Thoracic aorta (tissue), 2 donors: ENCODE data around the gene CACNA1E. TPM values are rescaled to one million over a fixed set of nuclear protein-coding genes. Genes with fewer than 3 reads are reported as not detected.

Experiments used
- ATAC-seq: fragments of 150-250 bp; one replicate; pipeline ENCODE4 v1.8.0; 2017; ENCODE audit warnings: low read depth; ENCODE audit not compliant: insufficient number of reproducible peaks, low FRiP score
- DNase-seq: peaks from one replicate; pipeline ENCODE4 v3.0.0-alpha.2; 2020; ENCODE audit warnings: low spot score
- H3K27ac ChIP-seq, 2 donors: fragments of 200-600 bp; sonication (generic); 1 replicate in 1 of 2; 2 replicates in 1 of 2; pipeline ENCODE4 v1.5.1; 2016; ENCODE audit warnings: mild to moderate bottlenecking in 2 of 2, moderate library complexity in 2 of 2
- H3K27me3 ChIP-seq: fragments of 200-600 bp; sonication (generic); replicated peaks from 2 replicates; pipeline ENCODE4 v1.6.0; 2016; ENCODE audit warnings: mild to moderate bottlenecking; ENCODE audit not compliant: insufficient read depth
- H3K36me3 ChIP-seq: fragments of 200-600 bp; sonication (generic); one replicate; pipeline ENCODE4 v1.5.1; 2016
- H3K4me1 ChIP-seq, 2 donors: fragments of 200-600 bp; sonication (generic); 1 replicate in 1 of 2; 2 replicates in 1 of 2; pipeline versions ENCODE4 v1.5.1 to v1.6.0; 2016; ENCODE audit warnings: low read depth in 2 of 2, mild to moderate bottlenecking in 1 of 2; ENCODE audit not compliant: control insufficient read depth in 1 of 2
- H3K4me3 ChIP-seq: fragments of 200-600 bp; sonication (generic); 2 replicates; pipeline ENCODE4 v1.5.1; 2016; ENCODE audit warnings: mild to moderate bottlenecking
- H3K9me3 ChIP-seq: fragments of 200-600 bp; sonication (generic); 2 replicates; pipeline ENCODE4 v1.5.1; 2016
- total RNA-seq, 2 donors: library from RNA; depleted of rRNA; stranded (reverse); fragments of >200 nt; gene quantifications; one replicate each; pipeline versions ENCODE4 v1.1.0 to v1.2.3, GENCODE V29; 2016
- TF ChIP-seq, protein P1 (sequence below): fragments of 200-600 bp; sonication (generic); IDR thresholded peaks from one replicate; pipeline ENCODE4 v1.5.1; 2019; ENCODE audit warnings: antibody characterized with exemption

The CACNA1E gene
- total RNA-seq, 2 donors from 2014 or later, result not detected

DNA sequence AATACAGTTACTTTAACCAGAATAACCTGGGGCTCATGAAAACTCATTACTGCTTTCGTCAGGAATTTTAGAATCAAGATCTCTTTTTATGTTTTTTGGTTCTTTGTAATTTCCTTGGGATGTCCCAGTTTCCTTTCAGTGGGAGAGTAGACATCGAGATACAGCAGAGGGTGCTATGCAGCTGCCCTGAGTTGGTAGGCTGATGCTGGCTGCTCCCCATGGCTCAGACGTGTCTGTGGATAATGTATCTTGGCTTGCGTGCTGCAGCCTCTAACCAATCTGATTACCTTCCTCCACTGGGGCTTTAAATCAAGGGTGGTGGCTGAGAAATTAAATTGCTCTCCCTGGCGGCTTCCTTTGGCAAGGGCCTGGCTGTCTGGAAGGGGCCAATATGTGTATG, 253.7 kb downstream of the CACNA1E start:
- ATAC-seq, result no peak
- TF ChIP-seq, protein P1, sequence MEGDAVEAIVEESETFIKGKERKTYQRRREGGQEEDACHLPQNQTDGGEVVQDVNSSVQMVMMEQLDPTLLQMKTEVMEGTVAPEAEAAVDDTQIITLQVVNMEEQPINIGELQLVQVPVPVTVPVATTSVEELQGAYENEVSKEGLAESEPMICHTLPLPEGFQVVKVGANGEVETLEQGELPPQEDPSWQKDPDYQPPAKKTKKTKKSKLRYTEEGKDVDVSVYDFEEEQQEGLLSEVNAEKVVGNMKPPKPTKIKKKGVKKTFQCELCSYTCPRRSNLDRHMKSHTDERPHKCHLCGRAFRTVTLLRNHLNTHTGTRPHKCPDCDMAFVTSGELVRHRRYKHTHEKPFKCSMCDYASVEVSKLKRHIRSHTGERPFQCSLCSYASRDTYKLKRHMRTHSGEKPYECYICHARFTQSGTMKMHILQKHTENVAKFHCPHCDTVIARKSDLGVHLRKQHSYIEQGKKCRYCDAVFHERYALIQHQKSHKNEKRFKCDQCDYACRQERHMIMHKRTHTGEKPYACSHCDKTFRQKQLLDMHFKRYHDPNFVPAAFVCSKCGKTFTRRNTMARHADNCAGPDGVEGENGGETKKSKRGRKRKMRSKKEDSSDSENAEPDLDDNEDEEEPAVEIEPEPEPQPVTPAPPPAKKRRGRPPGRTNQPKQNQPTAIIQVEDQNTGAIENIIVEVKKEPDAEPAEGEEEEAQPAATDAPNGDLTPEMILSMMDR, result no peak

DNA sequence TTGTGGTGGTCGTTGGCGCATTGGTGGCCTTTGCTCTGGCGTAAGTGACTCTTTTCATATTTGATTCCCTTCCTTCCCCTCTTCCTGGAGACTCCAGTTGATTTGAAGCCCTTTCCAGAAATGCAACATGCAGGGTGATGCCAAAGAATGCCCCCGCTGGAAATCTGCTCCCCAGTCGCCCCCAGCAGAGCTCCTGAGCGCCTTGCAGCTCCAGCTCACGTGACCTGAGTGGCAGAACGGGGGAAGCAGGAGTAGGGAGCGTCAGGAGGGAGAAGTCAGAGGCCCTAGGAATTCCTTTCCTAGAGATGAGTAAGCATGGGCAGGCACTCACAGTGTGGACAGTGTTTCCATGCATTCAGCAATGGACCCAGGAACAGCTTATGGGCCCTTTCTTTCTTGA, 255.9 kb downstream of the CACNA1E start:
- no peaks in the 10 kb centered on the region for H3K9me3 ChIP-seq
- ATAC-seq (no peak), DNase-seq (no peak)
- peaks cover 13 to 22% of the 10 kb centered on the region in 2 donors for H3K4me1 ChIP-seq
- H3K27ac ChIP-seq, result no peak overlapping the region
- TF ChIP-seq, protein P1, result no peak
- no peak overlapping the region for H3K4me3 ChIP-seq
- no peaks in the 10 kb centered on the region for H3K27me3 ChIP-seq
- H3K36me3 ChIP-seq, result no peaks in the 10 kb centered on the region

More for the DNA sequence above, 253.7 kb downstream of the CACNA1E start:
- Histone ChIP-seq H3K27ac (no peak overlapping the region), H3K9me3 (no peaks in the 10 kb centered on the region), H3K27me3 (no peaks in the 10 kb centered on the region), H3K36me3 (no peaks in the 10 kb centered on the region), H3K4me3 (no peak overlapping the region), H3K4me1 (peaks cover 0 to under 1% of the 10 kb centered on the region in 2 donors)
- no peak for DNase-seq

DNA sequence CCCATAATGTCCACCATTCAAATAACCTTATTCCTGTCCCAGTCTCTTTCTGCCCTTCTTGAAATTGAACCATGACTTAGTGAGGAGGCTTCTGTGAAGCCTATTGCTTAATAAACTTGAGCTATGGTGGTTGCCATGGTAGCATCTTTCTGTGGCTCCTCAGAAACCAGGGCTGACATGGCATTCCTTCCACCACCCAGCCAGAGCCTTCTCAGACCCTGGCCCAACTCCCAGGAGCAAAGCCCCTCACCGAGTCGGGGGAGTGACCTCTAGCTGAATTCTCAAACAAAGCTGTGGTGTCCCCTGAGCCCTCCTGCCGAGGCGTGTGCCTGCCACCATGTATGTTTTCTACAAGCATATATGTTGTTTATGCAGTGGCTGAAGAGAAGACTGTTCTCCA, 259.1 kb downstream of the CACNA1E start:
- H3K4me1 ChIP-seq, result peaks cover 13 to 28% of the 10 kb centered on the region in 2 donors
- no peaks in the 10 kb centered on the region for H3K9me3 ChIP-seq
- no peak for ATAC-seq
- no peaks in the 10 kb centered on the region for H3K27me3 ChIP-seq
- H3K4me3 ChIP-seq, result no peak overlapping the region
- no peak for DNase-seq
- no peak overlapping the region for H3K27ac ChIP-seq
- no peaks in the 10 kb centered on the region for H3K36me3 ChIP-seq
- TF ChIP-seq, protein P1, result no peak

DNA sequence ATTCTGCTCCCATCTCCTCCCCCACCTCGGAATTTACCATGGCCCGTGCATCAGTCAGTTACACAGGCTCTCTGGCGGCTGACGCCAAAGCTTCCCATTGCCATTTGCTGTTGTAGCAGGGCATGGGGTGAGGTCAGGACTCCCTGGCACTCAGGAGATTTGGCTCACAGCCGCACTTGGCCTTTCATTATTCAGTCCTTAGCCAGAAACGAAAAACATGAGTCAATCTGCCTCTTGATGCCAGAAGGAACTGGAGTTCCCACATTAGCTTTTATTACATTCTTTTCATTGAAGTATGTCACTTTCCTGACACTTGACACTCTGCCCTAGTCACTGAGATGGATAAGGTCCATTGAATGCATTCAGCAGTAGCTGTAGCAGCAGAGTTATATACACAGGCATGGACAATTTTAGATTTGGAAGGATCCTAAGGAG, 260.6 kb downstream of the CACNA1E start:
- Histone ChIP-seq H3K4me3 (no peak overlapping the region), H3K27ac (no peak overlapping the region), H3K27me3 (no peaks in the 10 kb centered on the region), H3K36me3 (no peaks in the 10 kb centered on the region), H3K4me1 (peaks cover 13 to 28% of the 10 kb centered on the region in 2 donors), H3K9me3 (no peaks in the 10 kb centered on the region)
- ATAC-seq, result peak; percentile 57
- DNase-seq, result no peak
- TF ChIP-seq, protein P1, result no peak

DNA sequence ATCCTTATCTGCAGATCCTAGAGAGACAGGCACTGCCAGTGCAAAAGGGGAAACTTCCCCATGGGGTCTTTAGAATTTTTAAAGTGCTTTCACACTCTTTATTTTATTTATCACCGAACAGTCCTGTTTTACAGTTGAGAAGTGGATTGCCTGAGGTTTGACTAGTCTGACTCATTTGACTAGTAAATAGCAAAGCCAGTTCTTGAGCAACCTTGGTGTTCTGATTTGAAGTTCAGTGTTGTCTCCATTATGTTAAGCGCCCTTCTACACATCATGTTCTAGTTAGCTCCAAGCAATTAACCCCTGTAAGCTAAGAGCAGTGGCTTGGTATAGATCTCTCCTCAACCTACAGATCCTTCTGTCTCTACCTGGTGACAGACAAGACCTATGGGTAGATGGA, 262.9 kb downstream of the CACNA1E start:
- ATAC-seq (no peak), DNase-seq (no peak)
- H3K27me3 ChIP-seq, result no peaks in the 10 kb centered on the region
- no peak overlapping the region for H3K27ac ChIP-seq
- peaks cover 13 to 28% of the 10 kb centered on the region in 2 donors for H3K4me1 ChIP-seq
- TF ChIP-seq, protein P1, result no peak
- no peak overlapping the region for H3K4me3 ChIP-seq
- no peaks in the 10 kb centered on the region for H3K36me3 ChIP-seq
- H3K9me3 ChIP-seq, result no peaks in the 10 kb centered on the region
